Fibroblast of gingiva (primary cell): ENCODE measurements around the gene TRPC4.
"Not testable (repeated sequence)": the region's sequence is repeated elsewhere in the genome, so short reads cannot be mapped to it uniquely, and the experiment has no call there.

ENCODE experiments used
- DNase-seq: peaks from one replicate; pipeline ENCODE4 v3.0.0-alpha.2; 2011; ENCODE audit warnings: low read depth

The TRPC4 gene

GRCh38 chr13:37816276-37816675 is 53.3 kb downstream of the TRPC4 start:
- DNase-seq, result no peak

DNA sequence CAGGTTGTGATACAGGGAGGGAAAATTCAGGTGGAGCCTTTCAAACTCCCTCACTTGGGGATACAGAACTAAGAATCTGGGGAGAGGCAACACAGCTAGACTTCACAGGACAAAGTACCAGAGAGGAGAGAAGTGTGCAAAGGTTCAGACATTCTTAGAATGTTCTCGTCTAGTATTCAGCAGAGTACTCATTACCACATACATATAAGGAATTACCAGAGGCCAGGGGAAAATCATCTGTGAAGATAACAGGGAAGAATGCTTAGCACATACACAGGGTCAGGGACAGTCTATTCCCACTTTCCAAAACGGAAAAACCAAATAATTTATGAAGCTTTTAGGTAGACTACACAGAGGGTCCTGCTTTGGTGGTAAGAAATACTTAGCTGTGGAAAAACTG is 58.1 kb downstream of the TRPC4 start:
- DNase-seq, result no peak

DNA sequence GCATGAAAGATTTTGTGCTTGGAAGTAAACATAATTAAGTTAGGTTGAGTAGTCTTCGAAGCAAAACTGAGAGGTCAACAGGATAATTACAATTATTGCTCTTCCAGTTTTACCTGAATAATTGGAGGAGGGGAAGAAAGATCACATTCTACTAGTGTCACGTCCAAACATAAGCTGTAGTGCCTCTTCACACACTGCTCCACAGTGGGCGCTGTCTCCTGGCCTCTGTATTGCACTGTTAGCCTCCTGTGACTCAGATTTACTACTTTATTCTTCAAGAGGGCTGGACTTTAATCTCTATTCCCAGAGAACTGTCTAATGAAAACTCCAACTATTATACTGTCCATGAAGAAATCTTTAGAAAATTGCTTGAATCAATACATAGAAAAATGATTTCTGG is 62.9 kb downstream of the TRPC4 start:
- no peak for DNase-seq

GRCh38 chr13:37797631-37798030 is 71.9 kb downstream of the TRPC4 start:
- DNase-seq, result no peak

DNA sequence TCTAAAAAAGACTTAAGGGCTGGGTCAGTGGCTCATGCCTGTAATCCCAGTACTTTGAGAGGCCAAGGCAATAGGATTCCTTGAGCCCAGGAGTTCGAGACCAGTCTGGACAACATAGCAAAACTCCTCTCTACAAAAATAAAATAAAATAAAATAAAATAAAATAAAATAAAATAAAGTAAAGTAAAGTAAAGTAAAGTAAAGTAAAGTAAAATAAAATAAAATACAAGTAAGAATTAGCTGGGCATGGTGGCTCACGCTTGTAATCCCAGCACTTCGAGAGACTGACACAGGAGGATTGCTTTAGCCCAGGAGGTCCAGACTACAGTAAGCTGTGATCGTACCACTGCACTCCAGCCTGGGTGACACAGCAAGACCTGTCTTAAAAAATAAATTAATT is 72.8 kb downstream of the TRPC4 start:
- not testable (repeated sequence) for DNase-seq

- no peak for DNase-seq
These were observed 74.2 kb downstream of the TRPC4 start for GRCh38 chr13:37795326-37795725.

- DNase-seq, result no peak
These were observed 77.9 kb downstream of the TRPC4 start for GRCh38 chr13:37791699-37792098.

DNA sequence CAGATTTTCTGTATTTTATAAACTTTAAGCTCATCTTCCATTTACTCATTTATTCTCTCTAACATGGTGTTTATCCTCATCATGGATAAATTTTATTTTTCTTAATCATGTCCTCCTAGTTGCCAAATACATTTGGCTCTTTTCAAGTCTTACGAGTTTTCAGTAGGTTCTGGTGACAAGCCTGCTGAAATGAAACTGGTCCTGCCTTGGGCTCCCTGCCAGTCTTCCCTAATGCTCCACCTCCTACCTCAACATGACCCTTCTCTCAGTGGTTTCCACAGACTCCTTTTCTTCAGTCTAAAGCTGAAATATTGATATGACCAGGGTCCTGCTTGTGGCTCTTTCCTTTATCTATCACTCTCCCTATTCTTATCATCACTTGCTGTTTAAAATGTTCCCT is 81.2 kb downstream of the TRPC4 start:
- no peak for DNase-seq

- no peak for DNase-seq
These were observed 91.9 kb downstream of the TRPC4 start for GRCh38 chr13:37777676-37778075.

DNA sequence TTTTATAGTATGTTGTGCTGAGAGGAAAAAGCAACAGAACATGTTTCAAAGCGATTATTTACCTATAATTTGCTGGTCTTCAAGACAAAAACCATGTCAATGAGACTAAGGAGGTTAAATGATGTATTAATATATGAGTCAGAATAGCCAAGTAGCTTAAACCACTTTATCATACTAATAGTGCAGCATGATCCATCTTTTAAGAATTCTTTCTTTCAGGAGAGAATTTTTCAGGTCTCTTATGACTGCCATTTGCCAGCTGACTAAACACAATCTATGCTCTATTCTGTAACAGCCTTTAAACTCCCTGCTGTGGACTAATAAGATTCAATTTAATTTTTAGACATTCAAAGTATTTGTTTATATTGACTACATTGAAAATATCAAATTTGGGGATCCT is 93.7 kb downstream of the TRPC4 start:
- DNase-seq, result no peak

GRCh38 chr13:37772644-37773043 is 96.9 kb downstream of the TRPC4 start:
- DNase-seq, result no peak

DNA sequence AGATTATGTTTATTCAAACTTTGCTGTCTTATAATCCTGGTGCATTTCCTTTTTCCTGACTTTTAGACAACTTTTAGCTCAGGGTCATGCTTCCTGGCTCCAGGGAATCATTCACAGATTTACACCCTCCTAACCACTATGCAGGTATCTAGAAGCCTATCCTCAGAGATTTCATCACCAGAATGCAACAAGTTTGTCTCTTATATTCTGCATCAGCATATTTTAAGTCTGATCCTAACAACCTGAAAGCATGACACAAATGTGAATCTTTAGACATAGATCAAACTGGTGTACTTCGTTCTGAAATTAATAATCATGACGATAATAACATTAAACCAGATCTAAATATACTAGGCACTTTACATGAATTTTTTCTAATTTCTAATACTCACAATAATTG is 100.0 kb downstream of the TRPC4 start:
- no peak for DNase-seq

- no peak for DNase-seq
These were observed 100.5 kb downstream of the TRPC4 start for GRCh38 chr13:37769078-37769477.

DNA sequence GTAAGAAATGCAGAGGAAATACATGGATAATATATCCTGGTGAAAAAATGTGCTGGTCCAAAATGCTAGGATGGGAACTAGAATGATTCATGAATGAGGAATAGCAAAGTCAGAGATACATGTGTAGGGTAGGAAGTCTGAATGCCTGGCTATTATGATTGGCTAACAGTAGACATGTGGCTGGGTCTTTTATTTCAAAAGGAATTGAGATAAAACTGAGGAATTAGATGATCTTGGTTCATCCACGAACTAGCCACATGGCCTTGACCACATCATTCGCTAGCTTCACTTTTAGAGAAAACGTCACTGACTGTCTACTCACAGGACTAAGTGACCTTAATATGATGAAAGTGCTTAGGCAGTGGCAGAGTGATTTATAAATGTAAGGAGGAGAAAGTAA is 103.1 kb downstream of the TRPC4 start:
- DNase-seq, result no peak

DNA sequence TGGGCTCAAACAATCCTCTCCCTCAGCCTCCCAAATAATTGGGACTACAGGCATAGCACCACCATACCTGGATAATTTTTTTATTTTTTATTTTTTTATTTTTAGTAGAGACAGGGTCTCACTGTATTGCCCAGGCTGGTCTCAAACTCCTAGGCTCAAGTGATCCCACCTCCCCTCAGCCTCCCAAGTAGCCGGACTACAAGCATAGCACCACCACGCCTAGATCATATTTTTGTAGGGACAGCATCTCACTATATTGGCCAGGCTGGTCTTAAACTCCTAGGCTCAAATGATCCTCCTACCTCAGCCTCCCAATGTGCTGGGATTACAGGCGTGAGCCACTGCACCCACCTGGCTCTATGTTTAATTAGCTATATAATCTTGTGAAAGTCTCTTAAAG is 114.2 kb downstream of the TRPC4 start:
- no peak for DNase-seq

DNA sequence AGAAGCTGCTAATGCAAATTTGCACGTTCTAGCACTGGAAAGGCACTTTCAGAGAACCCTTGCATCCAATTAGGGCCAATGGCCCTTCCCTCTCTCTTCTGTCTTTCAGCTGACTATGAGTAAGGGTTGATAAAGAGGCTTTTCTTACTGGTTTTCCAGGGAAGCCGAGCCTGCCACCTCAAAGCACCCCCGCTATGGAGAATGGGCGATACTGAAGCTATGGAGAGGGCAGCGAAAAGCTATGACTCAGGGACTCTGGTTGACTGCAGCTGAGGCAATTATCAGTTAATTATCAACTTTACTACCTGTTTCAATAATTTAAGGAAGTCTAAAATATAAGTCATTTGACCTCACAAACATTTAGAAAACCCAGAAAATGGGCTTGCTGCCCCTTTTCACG is 115.8 kb downstream of the TRPC4 start:
- DNase-seq, result no peak

GRCh38 chr13:37752146-37752545 is 117.4 kb downstream of the TRPC4 start:
- peak; percentile 3 for DNase-seq

GRCh38 chr13:37751025-37751424 is 118.5 kb downstream of the TRPC4 start:
- no peak for DNase-seq

- no peak for DNase-seq
These were observed 120.7 kb downstream of the TRPC4 start for GRCh38 chr13:37748913-37749312.

DNA sequence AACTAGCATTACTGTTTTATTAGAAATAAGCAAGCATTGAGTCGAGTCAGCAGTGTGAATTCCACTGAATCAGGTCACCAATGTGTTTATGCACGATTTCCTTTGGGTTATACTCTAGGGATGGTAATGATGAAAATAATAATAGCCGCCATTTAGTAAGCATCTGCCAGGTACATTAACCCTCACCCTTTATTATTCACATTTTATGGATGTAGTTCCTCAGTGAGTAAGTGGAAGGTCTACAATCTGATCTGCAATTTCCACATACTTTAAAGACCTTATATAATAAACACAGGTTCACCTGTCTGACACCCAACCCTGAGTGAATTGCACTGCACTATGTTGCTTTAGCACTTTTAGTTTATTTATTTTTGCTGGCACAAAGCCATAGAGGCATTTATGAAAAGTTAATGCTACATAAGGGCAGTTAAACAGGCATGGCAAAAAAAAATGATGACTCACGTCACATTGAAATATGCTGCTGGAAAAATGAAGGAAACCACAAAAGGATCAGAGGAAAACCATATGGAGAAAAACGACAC is 122.4 kb downstream of the TRPC4 start:
- peak; percentile 59 for DNase-seq

DNA sequence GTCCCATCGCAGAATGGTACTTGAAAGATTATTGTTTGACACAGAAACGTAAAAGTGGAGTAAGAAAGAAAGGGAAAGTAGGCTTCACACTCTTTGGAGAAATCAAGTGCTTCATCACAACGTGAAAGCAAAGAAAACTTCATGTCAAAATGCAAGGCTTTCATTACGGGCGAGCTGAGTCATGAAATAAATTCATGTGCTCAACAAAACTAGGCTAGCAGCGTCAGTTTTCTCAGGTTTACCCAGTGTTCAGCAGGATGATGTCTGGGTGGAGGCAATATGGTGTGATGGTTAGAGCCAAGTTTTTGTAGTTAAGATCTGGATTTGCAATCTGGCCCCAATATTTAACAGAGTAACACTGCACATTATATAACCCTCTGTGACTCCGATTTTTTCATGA is 128.0 kb downstream of the TRPC4 start:
- no peak for DNase-seq

DNA sequence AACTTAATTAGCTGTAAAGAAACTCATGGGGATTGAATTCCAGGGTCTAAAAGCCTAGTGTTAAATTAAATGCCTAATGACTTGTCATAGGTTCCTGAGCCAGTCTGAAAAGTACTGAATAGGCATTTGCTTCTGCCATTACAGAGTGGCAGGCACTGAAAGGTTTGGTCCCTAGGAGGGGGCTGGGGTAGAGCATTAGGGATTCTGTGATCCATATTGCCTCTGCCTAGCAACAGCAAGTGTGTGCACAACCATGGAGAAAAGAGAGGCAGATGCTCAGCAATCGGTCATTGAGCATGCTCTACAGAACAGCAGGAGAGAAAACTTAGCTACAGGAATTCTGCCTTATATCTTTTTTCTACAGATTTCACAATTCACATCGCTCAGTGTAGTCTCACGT is 133.5 kb downstream of the TRPC4 start:
- no peak for DNase-seq

DNA sequence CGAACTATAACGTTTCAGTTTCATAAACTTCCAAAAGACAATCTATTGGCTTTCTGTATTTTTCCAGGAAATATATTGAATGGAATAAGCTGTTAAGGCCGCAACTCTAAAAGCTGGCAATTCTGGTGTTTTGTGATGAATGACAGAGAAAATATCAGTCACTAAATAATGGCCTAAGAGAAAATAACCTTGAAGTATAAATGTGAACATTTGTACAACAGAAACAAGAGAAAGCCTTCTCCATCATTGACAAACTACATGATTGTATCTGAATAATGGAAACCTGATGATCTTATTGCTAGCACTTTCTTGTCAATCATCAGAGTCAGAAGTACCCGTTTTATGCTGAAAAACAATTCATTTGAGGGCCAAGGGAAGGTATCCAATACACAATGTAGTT is 134.3 kb downstream of the TRPC4 start:
- DNase-seq, result no peak

- DNase-seq, result no peak
These were observed 139.7 kb downstream of the TRPC4 start for GRCh38 chr13:37729876-37730275.
